GM21515 (cell line): ENCODE results near the gene CC2D2A.

Experiments used
- ATAC-seq: cut with Tn5 transposase; IDR thresholded peaks from one replicate; pipeline ENCODE4 v1.9.1; 2021; ENCODE audit not compliant: unreplicated experiment

The CC2D2A gene

DNA sequence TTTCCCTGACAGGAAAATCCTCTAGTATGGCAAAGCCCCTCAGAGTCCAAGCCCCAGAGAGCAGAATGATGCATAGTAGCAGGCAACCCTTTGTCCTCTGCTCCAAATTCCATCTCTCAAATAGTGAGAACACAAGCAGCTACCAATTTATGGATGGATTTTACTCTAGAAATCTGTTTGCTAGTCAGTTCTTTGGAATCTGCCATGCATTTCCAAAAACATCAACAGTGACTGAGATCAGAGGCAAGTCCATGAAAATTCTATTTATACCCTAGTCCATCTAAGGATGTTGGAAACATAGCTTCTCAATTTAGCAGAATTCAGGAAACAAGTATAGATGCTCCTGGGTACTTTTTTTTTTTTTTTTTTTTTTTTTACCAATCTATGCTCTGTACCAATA, 10.0 kb upstream of the CC2D2A start:
- no peak for ATAC-seq

GRCh38 chr4:15466596-15466995, 3.1 kb upstream of the CC2D2A start:
- ATAC-seq, result no peak

DNA sequence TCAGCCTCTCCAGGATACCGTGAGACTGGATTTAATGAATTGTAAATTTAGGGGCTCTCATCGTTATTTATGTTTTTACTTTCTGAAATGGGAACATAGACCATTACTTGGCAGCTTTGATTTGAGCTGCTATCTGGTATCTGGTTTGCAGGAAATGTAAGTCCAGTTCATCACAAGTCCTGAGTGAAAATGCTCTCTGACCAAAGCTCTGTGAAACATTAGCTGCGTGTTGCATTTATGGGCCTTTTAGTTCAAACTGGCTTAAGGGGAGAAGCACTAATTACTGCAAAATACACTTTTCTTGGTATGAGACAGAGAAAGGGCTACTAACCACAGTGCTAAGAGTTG, 420 bp downstream of the CC2D2A start:
- ATAC-seq, result no peak

DNA sequence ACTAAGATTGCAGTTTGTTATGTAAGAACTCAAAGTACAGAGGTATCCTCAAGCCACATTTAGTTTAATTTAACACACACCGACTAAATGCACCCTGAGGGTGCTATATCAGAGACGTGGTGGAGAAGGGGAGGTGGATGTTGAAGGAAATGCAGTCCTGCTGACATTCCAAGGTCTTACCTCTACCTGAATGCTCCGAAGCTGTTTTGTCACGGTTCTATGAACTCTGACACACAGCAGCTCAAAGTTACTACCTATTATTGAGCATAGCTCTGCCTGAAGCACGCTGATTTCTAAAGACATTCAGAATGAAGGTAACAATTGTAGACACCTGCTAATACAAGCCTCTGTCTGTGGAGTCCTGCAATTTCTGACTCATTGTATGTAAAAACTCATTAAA, 6.7 kb downstream of the CC2D2A start:
- no peak for ATAC-seq

DNA sequence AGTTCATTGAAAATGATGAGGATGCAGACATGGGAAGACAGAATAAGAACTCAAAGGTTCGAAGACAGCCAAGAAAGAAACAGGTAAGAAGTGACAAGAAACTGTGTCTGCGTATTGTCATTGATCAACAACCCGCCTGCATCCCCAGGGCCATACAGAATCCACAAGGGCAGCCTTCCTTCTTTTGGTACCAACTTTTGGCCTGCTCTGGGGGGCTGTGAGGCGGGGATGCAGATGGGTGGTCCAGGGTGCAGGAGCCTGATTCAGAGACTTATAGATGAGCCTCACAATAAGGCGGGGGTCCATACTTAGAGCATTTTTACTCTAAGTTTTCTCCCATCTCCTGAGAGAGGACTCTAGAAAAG, 9.0 kb downstream of the CC2D2A start:
- no peak for ATAC-seq

DNA sequence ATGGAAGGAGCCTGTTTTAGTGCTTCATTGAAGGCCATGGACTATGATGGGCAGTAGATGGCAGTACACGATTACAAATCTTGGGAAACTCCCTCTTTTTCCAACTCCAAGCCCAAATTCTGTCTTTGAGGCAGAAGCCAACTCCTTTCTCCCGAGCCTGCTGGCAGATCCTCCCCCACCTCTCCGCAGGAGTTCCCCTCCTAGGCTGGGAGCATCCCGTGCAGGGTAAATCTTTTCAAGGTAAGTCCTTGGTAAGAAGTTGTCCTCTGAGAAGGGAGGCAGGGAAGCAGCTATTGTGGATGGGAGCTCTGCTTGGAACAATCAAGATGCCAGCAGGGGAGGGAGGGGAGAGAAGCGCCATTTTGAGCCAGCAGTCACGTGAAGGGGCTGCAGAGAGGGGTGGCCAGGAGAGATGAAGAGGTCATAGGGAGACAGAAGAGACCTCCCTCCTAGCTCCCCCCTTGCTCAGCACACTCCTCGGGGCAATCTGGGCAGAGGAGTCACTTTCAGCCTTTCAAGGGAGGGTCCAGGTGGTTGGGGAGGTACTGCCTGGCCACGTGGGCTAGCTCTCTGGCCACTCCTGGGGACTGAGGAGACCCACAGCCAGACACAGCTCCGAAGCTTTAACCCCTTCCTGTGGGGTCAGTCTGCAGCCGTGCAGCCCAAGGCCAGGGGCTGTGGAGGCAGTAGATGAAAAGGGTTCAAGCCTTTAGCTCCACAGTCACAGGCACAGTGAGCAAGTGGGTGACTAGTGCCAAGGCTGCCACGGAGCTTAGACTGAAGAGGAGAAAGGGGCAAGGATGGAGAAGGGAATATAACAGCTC, 9.6 kb downstream of the CC2D2A start:
- ATAC-seq, result no peak

DNA sequence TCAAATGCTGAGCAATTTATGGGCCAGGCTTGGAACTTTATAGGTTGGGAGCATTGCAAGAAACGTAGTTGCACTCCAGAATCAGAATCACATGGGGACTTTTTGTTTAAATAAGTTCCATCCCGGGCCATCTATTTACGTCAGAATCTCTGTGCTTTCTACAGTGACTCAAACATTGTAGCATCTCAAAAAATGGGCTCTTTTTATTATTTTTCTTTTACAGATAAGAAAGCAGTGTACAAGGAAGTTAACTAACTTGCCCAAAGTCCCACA, 10.2 kb downstream of the CC2D2A start:
- ATAC-seq, result no peak

DNA sequence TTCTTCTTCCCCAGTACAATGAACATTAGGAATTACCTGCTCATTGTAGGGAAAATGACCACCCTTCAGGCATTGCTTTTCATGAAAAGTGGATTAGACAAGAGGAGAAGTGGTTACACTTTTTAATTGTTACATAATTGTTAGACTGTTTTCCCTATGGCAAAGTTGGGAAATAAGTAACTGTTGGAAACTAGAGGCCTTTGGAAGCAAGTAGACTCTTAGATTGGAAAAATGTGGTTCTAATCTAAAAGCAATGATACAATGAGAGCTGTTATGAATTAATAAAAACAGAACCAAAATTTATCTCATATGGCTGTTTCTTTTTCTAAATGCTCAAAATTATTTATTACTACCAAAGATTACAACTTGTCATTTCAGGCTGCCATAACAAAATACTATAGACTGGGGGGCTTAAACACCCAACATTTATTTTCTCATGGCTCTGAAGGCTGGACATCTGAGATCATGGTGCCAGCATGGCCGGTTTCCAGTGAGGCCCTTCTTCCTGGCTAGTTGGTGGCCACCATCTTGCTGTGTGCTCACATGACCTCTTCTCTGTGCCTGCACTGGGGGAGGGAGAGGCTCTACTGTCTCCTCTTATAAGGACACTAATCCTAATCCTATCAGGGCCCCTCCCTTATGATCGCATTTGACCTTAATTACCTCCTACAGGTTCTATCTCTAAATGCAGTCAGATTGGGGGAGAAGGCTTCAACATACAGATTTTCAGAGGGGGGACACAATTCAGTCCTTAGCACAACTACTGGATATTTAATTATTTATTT, 12.5 kb downstream of the CC2D2A start:
- no peak for ATAC-seq

DNA sequence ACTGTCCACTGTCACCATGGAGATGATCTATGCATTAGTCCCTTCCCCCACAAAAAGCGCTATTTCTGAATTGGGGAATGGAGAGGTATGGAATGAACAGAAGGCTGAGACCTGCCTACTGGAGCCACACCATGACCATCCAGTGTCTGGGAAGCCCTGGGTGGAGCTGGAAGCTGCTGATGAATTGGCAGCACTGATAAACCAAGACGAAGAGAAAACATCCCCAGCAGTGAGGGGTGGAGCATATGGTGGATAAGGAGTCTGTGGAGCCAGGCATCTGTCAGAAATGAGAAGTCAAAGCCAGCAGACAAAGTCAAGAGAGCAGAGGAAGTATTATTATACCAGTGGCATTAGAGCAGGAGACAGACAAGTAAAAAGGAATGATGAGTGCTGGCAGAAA, 13.2 kb downstream of the CC2D2A start:
- no peak for ATAC-seq

DNA sequence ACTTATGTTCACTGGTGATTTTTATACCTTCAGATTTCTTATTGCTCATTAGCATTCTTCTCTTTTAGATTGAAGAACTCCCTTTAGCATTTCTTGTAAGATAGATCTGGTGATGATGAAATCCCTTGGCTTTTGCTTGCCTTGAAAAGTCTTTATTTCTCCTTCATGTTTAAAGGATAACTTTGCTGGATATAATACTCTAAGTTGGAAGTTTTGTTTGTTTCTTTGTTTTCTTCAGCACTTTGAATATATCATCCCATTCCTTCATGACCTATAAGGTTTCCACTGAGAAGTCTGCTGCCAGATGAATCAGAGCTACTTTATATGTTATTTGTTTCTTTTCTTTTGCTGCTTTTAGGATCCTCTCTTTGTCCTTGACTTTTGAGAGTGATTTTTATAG, 18.5 kb downstream of the CC2D2A start:
- ATAC-seq, result no peak

DNA sequence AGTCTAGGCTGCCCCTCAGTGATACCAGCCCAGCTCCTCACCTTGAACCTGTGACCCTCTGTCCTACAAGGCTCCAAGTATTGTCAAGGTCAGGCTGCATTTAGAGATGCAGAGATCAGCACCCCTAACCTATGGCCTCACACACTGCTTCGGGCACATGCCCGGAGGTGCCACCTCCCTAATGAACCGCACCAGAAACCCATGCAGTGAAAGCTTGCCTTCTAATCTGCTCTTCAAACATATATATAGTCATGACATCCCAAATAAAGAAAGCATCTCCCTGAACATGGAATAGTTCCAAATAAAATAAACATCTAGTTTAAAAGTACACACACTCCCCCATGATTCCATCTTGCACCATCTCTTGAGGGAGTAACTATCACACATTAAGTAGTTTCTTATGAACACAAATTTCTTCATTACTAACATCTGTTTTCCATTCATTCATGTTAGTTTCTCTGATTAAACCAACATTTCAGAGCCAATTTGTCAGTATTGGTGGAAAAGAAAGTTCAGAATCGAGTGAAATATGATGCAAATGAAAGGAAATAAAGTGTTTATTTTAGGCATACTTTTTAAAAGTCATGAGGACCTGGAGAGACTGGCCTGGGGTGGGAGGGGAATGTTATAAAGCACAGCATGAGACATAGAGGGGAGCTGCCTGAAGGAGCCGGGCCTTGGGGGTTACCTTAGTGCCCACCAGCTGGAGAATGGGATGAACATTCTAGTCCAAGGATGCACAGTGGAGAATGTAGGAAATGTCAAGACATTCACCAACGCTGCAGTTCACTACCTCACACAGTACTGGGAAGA, 19.2 kb downstream of the CC2D2A start:
- no peak for ATAC-seq

- ATAC-seq, result no peak
Measured at GRCh38 chr4:15489551-15489950, 19.9 kb downstream of the CC2D2A start.

DNA sequence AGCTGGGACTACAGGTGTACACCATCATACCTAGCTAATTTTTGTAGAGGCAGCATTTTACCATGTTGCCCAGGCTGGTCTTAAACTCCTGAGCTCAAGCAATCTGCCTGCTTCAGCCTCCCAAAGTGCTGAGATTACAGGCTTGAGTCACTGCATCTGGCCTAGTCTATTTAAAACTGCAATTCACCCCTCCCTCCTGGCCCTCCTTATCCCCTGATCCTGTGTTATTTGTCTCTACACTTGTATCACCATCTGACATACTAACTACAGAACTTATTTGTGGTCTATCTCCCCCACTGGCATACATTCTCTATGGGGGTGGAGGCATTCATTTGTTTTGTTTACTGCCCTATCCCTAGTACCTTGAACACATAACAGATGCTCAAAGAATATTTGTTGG, 23.7 kb downstream of the CC2D2A start:
- no peak for ATAC-seq

- no peak for ATAC-seq
Measured at GRCh38 chr4:15495621-15496020, 25.9 kb downstream of the CC2D2A start.

DNA sequence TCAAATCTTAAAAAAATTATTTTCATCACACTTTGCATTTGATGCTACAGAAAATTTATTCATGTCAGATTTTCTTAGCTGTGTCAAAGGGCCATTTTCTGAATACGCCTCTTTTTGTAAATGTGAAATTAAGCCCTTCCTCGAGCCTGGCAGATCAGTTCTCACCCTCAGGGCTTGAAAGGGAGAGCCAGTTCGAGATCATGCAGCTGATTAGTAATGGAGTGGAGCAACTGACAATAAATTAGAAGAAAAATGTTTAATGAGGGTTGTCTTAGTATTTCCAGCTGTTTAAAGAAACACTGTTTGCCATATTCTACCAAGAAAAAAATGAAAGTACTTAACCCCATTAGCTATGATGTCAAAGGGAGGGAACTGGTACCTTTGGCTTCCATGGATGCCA, 28.7 kb downstream of the CC2D2A start:
- no peak for ATAC-seq

GRCh38 chr4:15500701-15501100, 31.0 kb downstream of the CC2D2A start:
- ATAC-seq, result no peak

GRCh38 chr4:15501941-15502340, 32.3 kb downstream of the CC2D2A start:
- no peak for ATAC-seq

DNA sequence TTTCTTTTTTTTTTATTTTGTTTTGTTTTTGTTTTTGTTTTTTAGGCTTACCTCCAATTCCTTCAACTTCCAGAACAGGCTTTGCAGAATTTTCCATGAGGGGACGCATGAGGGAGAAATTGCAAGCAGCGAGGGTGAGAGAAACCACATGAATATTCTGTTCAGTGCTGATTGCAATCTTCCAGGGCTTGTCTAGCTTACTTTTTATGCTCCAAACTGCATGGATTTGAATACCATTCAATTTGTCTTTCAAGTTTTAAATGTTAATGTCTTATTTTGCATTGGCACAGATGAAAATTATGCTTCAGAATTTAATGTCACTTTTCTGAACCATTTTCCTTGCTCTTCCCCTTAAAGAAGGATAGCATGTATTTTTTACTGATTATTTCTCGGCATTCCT, 32.7 kb downstream of the CC2D2A start:
- no peak for ATAC-seq

- ATAC-seq, result no peak
Measured at GRCh38 chr4:15504041-15504440, 34.4 kb downstream of the CC2D2A start.

DNA sequence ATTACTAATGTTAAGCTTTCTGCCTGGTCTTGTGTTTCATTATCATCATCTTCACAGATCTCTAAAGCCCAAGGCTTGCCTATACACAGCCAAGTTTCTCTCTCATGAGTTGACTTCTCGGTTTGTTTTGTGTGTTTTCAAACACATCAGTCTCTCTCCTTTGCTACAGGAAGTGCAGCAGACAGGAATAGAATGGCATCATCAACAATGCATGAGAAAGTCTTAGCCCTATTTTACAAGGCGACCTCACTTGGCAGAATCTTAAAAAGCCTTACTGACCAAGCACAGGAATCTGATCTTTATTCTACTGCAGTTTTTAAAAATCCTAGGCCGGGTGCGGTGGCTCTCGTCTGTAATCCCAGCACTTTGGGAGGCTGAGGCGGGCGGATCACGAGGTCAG, 36.8 kb downstream of the CC2D2A start:
- ATAC-seq, result no peak

- ATAC-seq, result no peak
Measured at GRCh38 chr4:15507679-15508078, 38.0 kb downstream of the CC2D2A start.

GRCh38 chr4:15510961-15511360, 41.3 kb downstream of the CC2D2A start:
- ATAC-seq, result no peak
